Stimulated activated naive CD8-positive, alpha-beta T cell treated with anti-CD3 and anti-CD28 coated beads, Interleukin-15, Interleukin-2, amounts not matched to agents 100 U/mL and 50 U/mL, for 24 hours (primary cell): ENCODE results near the gene TRIM65.

Experiments
- ATAC-seq: fragments of 150-1000 bp; cut with Tn5 transposase; one replicate; pipeline ENCODE4 v1.10.0; 2021
- DNase-seq: peaks from one replicate; pipeline ENCODE4 v3.0.0; 2021

The TRIM65 gene

GRCh38 chr17:75896415-75897159 lies at the start of gene TRIM65:
Gene TRIM65 (minus strand): TSS chr17:75896951. CDS start chr17:75896937, 14 bp downstream.
- peak; percentile 84 for ATAC-seq
- peak; percentile 88 for DNase-seq

GRCh38 chr17:75945211-75945610 lies 48.5 kb upstream of the TRIM65 start:
- no peak for DNase-seq
- ATAC-seq: no peak

GRCh38 chr17:75943491-75943890 lies 46.7 kb upstream of the TRIM65 start:
- no peak for DNase-seq
- no peak for ATAC-seq

- ATAC-seq (no peak), DNase-seq (no peak)
Measured at GRCh38 chr17:75942473-75942872, 45.7 kb upstream of the TRIM65 start.

- DNase-seq (no peak), ATAC-seq (no peak)
Measured at GRCh38 chr17:75941442-75941819, 44.7 kb upstream of the TRIM65 start.

GRCh38 chr17:75940727-75941441 lies 44.1 kb upstream of the TRIM65 start, which contains the start of gene FBF1:
Gene FBF1 (minus strand): TSS chr17:75941042. CDS start chr17:75938149, 2,893 bp downstream.
- DNase-seq: peak; percentile 93
- peak; percentile 100 for ATAC-seq

- ATAC-seq: no peak
- no peak for DNase-seq
Measured at GRCh38 chr17:75937652-75938051, 40.9 kb upstream of the TRIM65 start.

GRCh38 chr17:75933808-75934207 lies 37.1 kb upstream of the TRIM65 start:
- ATAC-seq: no peak
- no peak for DNase-seq

- no peak for ATAC-seq
- DNase-seq: no peak
Measured at GRCh38 chr17:75932852-75933251, 36.1 kb upstream of the TRIM65 start.

- ATAC-seq (no peak), DNase-seq (no peak)
Measured at GRCh38 chr17:75931062-75931461, 34.3 kb upstream of the TRIM65 start.

- no peak for DNase-seq
- no peak for ATAC-seq
Measured at GRCh38 chr17:75927286-75927922, 30.7 kb upstream of the TRIM65 start.

- no peak for ATAC-seq
- DNase-seq: no peak
Measured at GRCh38 chr17:75926456-75926855, 29.7 kb upstream of the TRIM65 start.

GRCh38 chr17:75925912-75926311 lies 29.2 kb upstream of the TRIM65 start:
- ATAC-seq (no peak), DNase-seq (no peak)

- DNase-seq (no peak), ATAC-seq (no peak)
Measured at GRCh38 chr17:75925103-75925502, 28.4 kb upstream of the TRIM65 start.

- ATAC-seq (no peak), DNase-seq (no peak)
Measured at GRCh38 chr17:75922963-75923874, 26.5 kb upstream of the TRIM65 start.

GRCh38 chr17:75922173-75922961 lies 25.6 kb upstream of the TRIM65 start:
- ATAC-seq: no peak
- no peak for DNase-seq

GRCh38 chr17:75921596-75921995 lies 24.8 kb upstream of the TRIM65 start:
- DNase-seq (no peak), ATAC-seq (no peak)

- no peak for DNase-seq
- no peak for ATAC-seq
Measured at GRCh38 chr17:75920045-75920560, 23.4 kb upstream of the TRIM65 start.

GRCh38 chr17:75919611-75920010 lies 22.9 kb upstream of the TRIM65 start:
- no peak for DNase-seq

GRCh38 chr17:75917917-75918445 lies 21.2 kb upstream of the TRIM65 start:
- ATAC-seq: no peak

More at GRCh38 chr17:75919611-75920010, 22.9 kb upstream of the TRIM65 start:
- no peak for ATAC-seq

More at GRCh38 chr17:75917917-75918445, 21.2 kb upstream of the TRIM65 start:
- no peak for DNase-seq
